Stimulated activated CD8-positive, alpha-beta memory T cell treated with anti-CD3 and anti-CD28 coated beads, Interleukin-7, amount 100 ng/mL, for 24 hours (primary cell): Measurements from ENCODE around the gene SLC35A1.
"Not testable (repeated sequence)": the region's sequence is repeated elsewhere in the genome, so short reads cannot be mapped to it uniquely, and the experiment has no call there.

Source experiments
- DNase-seq: peaks from one replicate; pipeline ENCODE4 v3.0.0-alpha.2; 2020; ENCODE audit warnings: low read depth

SLC35A1 gene

GRCh38 chr6:87472525-87473418 lies at the start of gene SLC35A1:
Gene SLC35A1 (plus strand): TSS chr6:87472974. CDS start chr6:87473004, 30 bp downstream.
- peak; percentile 75 for DNase-seq

DNA sequence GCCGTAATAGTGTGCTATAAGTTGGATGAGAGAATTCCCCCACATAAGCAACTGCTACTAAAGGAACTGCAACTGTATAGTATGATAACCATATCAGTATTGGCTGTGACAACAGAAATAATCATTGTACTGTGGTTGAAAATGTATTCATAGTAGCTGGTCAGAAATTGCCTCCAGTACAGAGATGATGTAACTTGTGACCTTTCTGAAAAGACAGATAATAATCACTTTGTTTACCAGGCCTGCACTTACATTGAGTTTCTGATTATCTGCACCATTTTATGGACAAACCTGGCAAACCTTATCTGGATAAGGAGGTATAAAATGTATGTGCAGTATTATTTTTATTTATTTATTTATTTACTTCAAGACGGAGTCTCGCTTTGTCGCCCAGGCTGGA lies 46.0 kb upstream of the SLC35A1 start:
- no peak for DNase-seq

DNA sequence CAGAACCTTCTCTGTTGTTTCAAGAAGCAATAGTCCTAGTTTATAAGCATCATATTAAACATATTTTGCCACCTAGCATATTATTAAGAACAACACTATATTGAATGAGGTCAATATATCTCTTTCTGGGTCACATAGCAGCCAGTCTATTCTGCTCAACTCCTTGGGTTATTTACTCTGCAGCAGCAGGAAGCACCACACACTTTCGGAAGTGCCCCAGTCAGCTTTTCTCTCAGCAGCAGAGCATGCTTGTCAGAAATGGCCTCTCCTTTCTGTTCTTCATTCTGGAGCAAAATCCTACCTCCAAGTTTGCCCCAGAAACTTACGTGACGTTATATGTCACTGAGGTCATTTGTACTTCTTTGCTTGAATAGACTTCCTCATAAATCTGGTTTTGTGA lies 42.3 kb upstream of the SLC35A1 start:
- no peak for DNase-seq

DNA sequence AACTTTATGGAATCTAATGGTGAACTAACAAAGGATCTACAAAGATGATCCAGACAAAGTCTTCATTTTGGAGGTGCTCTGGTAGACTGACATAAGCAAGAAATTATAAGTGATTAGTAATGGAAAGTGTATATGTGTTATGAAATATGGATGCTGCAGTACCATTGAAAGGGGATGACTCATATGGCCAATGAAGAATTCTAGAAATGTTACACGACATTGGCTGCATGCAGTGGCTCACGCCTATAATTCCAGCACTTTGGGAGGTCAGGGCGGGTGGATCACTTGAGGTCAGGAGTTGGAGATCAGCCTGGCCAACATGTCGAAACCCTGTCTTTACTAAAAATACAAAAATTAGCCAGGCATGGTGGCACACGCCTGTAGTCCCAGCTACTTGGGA lies 41.5 kb upstream of the SLC35A1 start:
- no peak for DNase-seq

DNA sequence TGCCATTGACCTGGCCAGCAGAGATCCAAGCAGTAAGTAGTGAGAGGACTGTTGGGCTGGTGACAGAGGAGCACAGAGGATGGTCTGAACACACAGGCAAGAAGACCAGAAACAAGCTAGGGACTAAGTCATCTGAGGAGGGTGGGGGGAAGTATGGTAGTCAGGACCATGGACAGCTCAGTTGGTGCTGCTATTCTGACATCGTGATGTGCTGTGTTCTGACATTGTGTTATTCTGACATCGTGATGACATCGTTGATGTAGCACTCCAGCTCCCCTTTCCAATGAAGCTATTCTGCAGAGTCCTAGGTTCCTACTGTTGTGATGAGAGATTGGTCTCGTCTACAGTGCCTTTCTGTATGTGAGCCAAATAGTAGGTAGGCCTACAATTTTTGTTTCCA lies 36.3 kb upstream of the SLC35A1 start:
- DNase-seq: peak; percentile 8

GRCh38 chr6:87441711-87442110 lies 31.1 kb upstream of the SLC35A1 start:
- DNase-seq: no peak

GRCh38 chr6:87444362-87444761 lies 28.4 kb upstream of the SLC35A1 start:
- no peak for DNase-seq

- no peak for DNase-seq
Measured at GRCh38 chr6:87465051-87465450, 7.7 kb upstream of the SLC35A1 start.

- DNase-seq: no peak
Measured at GRCh38 chr6:87473419-87473903, 687 bp downstream of the SLC35A1 start.

GRCh38 chr6:87481931-87482330 lies 9.2 kb downstream of the SLC35A1 start:
- DNase-seq: no peak

- DNase-seq: no peak
Measured at GRCh38 chr6:87482366-87482765, 9.6 kb downstream of the SLC35A1 start.

DNA sequence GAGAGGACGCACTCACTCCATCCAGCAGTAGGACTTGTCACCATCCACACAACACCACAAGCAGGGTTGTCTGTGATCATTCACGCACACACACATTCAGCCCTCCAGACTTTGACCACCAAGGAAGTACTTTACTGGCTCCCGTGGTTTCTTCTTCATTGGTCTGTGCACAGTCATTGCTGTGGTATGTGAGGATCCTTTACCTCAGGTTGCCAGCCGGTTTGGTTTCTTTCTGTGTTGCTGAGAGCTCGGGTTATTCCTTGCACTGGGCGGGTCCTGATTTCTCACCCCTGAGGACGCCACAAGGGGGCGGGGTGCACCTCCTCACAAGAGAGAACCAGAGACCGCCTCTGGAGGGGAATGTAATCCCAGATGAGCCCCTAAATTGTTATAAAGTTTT lies 11.2 kb downstream of the SLC35A1 start:
- DNase-seq: no peak

GRCh38 chr6:87484491-87484890 lies 11.7 kb downstream of the SLC35A1 start:
- DNase-seq: no peak

DNA sequence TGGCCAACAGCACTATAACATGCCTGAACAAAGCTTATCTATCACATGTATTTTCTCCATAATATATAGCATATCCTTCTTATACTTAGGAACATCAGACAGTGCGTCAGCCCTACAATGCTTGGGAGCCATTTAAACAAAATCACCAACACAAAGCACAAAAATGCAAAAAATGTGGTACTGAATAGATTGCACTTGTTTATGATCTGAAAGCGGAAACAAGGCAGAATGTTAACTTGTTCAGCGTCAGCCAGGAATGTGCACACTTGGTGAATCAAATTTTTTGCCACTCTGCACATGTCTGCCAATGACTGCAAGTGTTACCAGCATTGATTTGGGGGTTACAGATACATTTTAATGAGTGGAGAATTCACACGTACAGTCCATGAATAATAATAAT lies 14.8 kb downstream of the SLC35A1 start:
- no peak for DNase-seq

- DNase-seq: not testable (repeated sequence)
Measured at GRCh38 chr6:87489326-87489725, 16.6 kb downstream of the SLC35A1 start.

DNA sequence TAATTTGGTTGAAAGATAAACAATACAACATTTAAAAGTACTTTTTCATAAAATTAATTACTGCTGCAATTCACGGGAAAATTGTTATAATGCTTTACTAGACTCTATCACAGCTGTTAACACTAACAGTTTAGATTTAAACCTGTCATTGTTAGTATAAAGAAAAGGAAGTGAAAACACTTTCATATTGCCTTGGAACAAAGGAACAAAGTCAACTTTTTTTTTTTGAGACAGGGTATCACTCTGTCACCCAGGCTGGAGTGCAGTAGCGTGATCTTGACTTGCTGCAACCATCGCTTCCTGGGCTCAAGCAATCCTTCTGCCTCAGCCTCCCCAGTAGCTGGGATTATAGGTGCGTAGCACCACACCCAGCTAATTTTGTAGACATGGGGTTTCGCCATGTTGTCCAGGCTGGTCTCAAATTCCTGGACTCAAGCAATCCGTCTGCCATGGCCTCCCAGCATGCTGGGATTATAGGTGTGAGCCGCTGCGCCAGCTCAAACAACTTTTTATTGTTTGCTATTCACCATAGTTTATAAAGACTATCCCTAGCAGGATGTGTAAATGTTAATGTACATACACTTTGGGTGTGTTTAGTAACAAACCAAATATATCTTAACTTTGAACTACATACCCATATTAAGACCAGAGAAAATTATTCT lies 22.1 kb downstream of the SLC35A1 start:
- no peak for DNase-seq

- no peak for DNase-seq
Measured at GRCh38 chr6:87498048-87498447, 25.3 kb downstream of the SLC35A1 start.

DNA sequence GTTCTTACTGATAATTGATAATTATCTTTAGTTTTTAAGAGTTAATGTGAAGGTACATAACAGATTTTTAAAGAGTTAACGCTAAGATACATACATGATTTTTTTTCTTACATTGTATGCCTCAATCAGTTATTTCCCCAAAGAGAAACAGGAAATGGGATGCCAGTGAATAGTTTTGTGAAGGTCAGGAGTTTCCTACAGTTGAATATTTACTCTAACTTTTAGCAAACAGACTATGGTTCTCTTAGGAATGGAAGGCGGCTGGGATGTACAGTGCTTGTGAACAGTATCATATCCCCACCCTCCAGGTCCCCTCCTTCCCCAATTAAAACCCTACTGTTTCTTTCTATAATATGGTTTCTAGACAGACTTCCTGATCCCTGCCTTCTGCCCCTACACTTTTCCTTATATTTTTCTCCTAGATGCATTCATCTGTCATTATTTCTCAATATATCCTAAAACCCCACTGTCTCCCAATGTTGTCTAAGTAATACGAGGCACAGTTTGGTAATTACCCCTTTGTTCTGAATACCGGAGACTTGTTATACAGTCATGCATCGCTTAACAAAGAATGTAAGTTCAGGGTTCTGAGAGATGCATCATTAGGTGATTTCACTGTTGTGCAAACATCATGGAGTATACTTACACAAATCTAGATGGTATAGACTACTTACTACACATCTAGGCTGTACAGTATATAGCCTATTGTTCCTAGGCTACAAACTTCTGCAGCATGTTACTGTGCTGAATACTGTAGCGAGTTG lies 29.2 kb downstream of the SLC35A1 start:
- no peak for DNase-seq

- no peak for DNase-seq
Measured at GRCh38 chr6:87504441-87504840, 31.7 kb downstream of the SLC35A1 start.

DNA sequence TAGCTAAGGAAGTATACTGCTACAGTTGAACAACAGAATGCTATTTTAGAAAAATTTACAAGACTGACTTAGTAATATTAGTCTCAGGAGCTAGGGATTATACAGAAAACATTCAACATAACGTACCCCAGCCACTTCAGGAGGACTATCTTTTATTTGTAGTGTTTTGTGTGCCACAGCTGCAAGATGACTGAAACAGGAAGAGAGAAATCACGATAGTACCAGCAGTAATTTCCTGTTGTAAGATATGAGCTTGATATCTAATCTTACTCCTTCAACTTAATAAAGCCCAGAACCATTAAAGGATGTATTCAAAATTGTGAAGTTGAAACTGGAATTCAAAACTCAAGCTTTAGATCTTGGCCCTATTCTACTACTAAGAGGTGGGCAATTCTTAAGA lies 42.1 kb downstream of the SLC35A1 start:
- DNase-seq: no peak

DNA sequence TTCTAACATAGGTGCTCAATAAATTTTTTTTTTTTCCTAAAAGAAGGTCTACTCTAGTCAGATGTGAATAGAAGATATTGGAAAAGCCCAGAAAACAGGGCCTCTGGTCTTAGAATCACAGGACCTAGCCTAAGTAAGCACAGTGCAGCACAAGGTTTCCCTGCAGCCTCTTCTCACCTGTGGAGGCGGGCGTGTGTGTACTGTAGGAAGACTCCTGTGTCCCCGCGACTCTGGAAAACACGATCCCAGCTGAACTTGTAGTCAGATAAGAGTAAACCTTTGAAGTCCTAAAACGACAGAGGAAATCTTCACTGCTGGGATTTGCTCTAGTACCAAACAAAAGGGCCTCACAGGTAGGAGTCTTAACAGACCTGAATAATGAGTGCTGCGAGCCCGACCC lies 45.7 kb downstream of the SLC35A1 start:
- no peak for DNase-seq

DNA sequence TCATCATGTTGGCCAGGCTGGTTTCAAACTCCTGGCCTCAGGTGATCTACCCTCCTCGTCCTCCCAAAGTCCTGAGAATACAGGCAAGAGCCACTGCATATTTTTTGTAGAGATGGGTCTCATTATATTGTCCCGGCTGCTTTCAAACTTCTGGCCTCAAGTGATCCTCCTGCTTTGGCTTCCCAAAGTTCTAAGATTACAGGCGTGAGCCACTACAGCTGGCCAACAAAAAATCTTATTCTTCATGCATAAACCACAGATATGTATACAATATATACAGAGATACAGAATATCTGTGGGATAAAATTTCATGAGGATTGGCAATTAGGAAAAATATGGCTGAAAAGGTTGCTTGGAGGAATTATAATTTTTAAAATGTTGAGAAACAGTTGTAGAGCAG lies 49.9 kb downstream of the SLC35A1 start:
- no peak for DNase-seq

GRCh38 chr6:87529221-87529620 lies 56.4 kb downstream of the SLC35A1 start:
- DNase-seq: no peak
